Hepatic stellate cell (primary cell): ENCODE measurements around the gene RPL18.

Source experiments
- DNase-seq: peaks from one replicate; pipeline ENCODE4 v3.0.0; 2011; ENCODE audit warnings: low spot score

Gene RPL18

GRCh38 chr19:48629599-48630295, 10.8 kb upstream of the RPL18 start:
- DNase-seq: no peak

GRCh38 chr19:48629297-48629598, 10.3 kb upstream of the RPL18 start:
- no peak for DNase-seq

GRCh38 chr19:48628486-48629296, 9.7 kb upstream of the RPL18 start:
- no peak for DNase-seq

GRCh38 chr19:48627865-48628314, 8.9 kb upstream of the RPL18 start:
- no peak for DNase-seq

GRCh38 chr19:48627201-48627864, 8.4 kb upstream of the RPL18 start:
- no peak for DNase-seq

GRCh38 chr19:48625891-48626327, 6.9 kb upstream of the RPL18 start:
- DNase-seq: no peak

- DNase-seq: no peak
Observed at GRCh38 chr19:48624791-48625723, 6.1 kb upstream of the RPL18 start.

GRCh38 chr19:48624067-48624594, 5.2 kb upstream of the RPL18 start:
- DNase-seq: peak; percentile 99

GRCh38 chr19:48623556-48624066, 4.6 kb upstream of the RPL18 start:
- no peak for DNase-seq

GRCh38 chr19:48619692-48620585, 961 bp upstream of the RPL18 start:
- no peak for DNase-seq

GRCh38 chr19:48618278-48618915, 581 bp downstream of the RPL18 start:
- DNase-seq: no peak

GRCh38 chr19:48617146-48617937, 1.6 kb downstream of the RPL18 start:
- DNase-seq: no peak

- DNase-seq: no peak
Observed at GRCh38 chr19:48616491-48617056, 2.4 kb downstream of the RPL18 start.

- no peak for DNase-seq
Observed at GRCh38 chr19:48616041-48616436, 2.9 kb downstream of the RPL18 start.

GRCh38 chr19:48615231-48616040, 3.5 kb downstream of the RPL18 start:
- no peak for DNase-seq

- DNase-seq: no peak
Observed at GRCh38 chr19:48614436-48615230, 4.3 kb downstream of the RPL18 start, which contains the start of gene FAM83E. TSS of gene FAM83E (minus strand) at chr19:48615076. CDS start at chr19:48613372, 1,704 bp downstream.
